Skeletal muscle tissue (tissue), 4 donors: ENCODE results near the gene CYB5D1. TPM values are rescaled to one million over a fixed set of nuclear protein-coding genes. Genes with fewer than 3 reads are reported as not detected.

Source experiments
- H3K27ac ChIP-seq: one replicate; pipeline ENCODE4 v1.7.0; 2013; ENCODE audit warnings: mild to moderate bottlenecking, low read depth, low read length, inconsistent platforms
- H3K27me3 ChIP-seq, 3 donors: one replicate each; pipeline ENCODE4 v1.7.0; 2013; ENCODE audit warnings: low read length in 3 of 3; ENCODE audit not compliant: control insufficient read depth in 3 of 3, insufficient read depth in 3 of 3
- H3K36me3 ChIP-seq, 3 donors: one replicate each; pipeline ENCODE4 v1.7.0; 2013; ENCODE audit warnings: low read length in 3 of 3; ENCODE audit not compliant: control insufficient read depth in 3 of 3, insufficient read depth in 3 of 3
- H3K4me1 ChIP-seq, 3 donors: one replicate each; pipeline ENCODE4 v1.7.0; 2013; ENCODE audit warnings: low read length in 3 of 3, mild to moderate bottlenecking in 3 of 3; ENCODE audit not compliant: control insufficient read depth in 3 of 3, insufficient read depth in 3 of 3
- H3K4me3 ChIP-seq, 3 donors: one replicate each; pipeline ENCODE4 v1.7.0; 2013; ENCODE audit warnings: low read length in 3 of 3
- H3K9ac ChIP-seq, 3 donors: one replicate each; pipeline ENCODE4 v1.7.0; 2013; ENCODE audit warnings: low read length in 3 of 3, mild to moderate bottlenecking in 3 of 3, moderate library complexity in 2 of 3, low read depth in 1 of 3
- H3K9me3 ChIP-seq, 3 donors: one replicate each; pipeline ENCODE4 v1.7.0; 2013; ENCODE audit warnings: low read length in 3 of 3; ENCODE audit not compliant: control insufficient read depth in 3 of 3
- total RNA-seq: library from RNA; depleted of rRNA; stranded (reverse); fragments of >200 nt; gene quantifications from one replicate; pipeline ENCODE4 v1.2.3, GENCODE V29; 2014
- donor health status: Osteomylitis.

CYB5D1 gene
- total RNA-seq, 1 donor from 2014 or later, result 3.7 TPM

- no peaks in the 10 kb centered on the region for H3K27me3 ChIP-seq
- H3K36me3 ChIP-seq, result peaks cover 19 to 27% (median 24%) of the 10 kb centered on the region in 3 donors
Observed at GRCh38 chr17:7844292-7845154, 13.3 kb upstream of the CYB5D1 start.

GRCh38 chr17:7845359-7846062 is 12.3 kb upstream of the CYB5D1 start:
- Histone ChIP-seq H3K9me3 (no peaks in the 10 kb centered on the region), H3K4me3 (peak overlapping the region; percentile 51 to 88 (median 74)), H3K9ac (peak overlapping the region; percentile 91 to 96 (median 95)), H3K36me3 (peaks cover 27 to 37% (median 30%) of the 10 kb centered on the region in 3 donors), H3K4me1 (peaks cover 30 to 41% (median 37%) of the 10 kb centered on the region in 3 donors), H3K27me3 (no peaks in the 10 kb centered on the region), H3K27ac (peak overlapping the region; percentile 95)

More at GRCh38 chr17:7844292-7845154, 13.3 kb upstream of the CYB5D1 start:
- Histone ChIP-seq H3K4me1 (peaks cover 39 to 50% (median 47%) of the 10 kb centered on the region in 3 donors), H3K27ac (peak overlapping the region; percentile 95), H3K9ac (peak overlapping the region; percentile 91 to 96 (median 95)), H3K9me3 (no peaks in the 10 kb centered on the region), H3K4me3 (peak overlapping the region; percentile 74 to 90 (median 88))

GRCh38 chr17:7846063-7846735 is 11.6 kb upstream of the CYB5D1 start:
- H3K9ac ChIP-seq, result no peak overlapping the region
- H3K27me3 ChIP-seq, result no peaks in the 10 kb centered on the region
- H3K36me3 ChIP-seq, result peaks cover 34 to 43% (median 37%) of the 10 kb centered on the region in 3 donors
- H3K4me1 ChIP-seq, result peaks cover 23 to 37% (median 31%) of the 10 kb centered on the region in 3 donors
- no peak overlapping the region for H3K27ac ChIP-seq
- no peak overlapping the region for H3K4me3 ChIP-seq
- H3K9me3 ChIP-seq, result no peaks in the 10 kb centered on the region

- no peak overlapping the region for H3K27ac ChIP-seq
- H3K36me3 ChIP-seq, result peaks cover 38 to 46% (median 40%) of the 10 kb centered on the region in 3 donors
- no peaks in the 10 kb centered on the region for H3K9me3 ChIP-seq
- no peaks in the 10 kb centered on the region for H3K27me3 ChIP-seq
- H3K4me3 ChIP-seq, result no peak overlapping the region
- peaks cover 28 to 41% (median 36%) of the 10 kb centered on the region in 3 donors for H3K4me1 ChIP-seq
- no peak overlapping the region for H3K9ac ChIP-seq
Observed at GRCh38 chr17:7846765-7847661, 10.8 kb upstream of the CYB5D1 start.

- no peaks in the 10 kb centered on the region for H3K27me3 ChIP-seq
- H3K4me3 ChIP-seq, result no peak overlapping the region
- peaks cover 30 to 46% (median 36%) of the 10 kb centered on the region in 3 donors for H3K4me1 ChIP-seq
- no peak overlapping the region for H3K9ac ChIP-seq
- no peak overlapping the region for H3K27ac ChIP-seq
- H3K36me3 ChIP-seq, result peaks cover 47 to 58% (median 50%) of the 10 kb centered on the region in 3 donors
- H3K9me3 ChIP-seq, result no peaks in the 10 kb centered on the region
Observed at GRCh38 chr17:7848131-7848579, 9.6 kb upstream of the CYB5D1 start.

GRCh38 chr17:7848739-7849129 is 9.1 kb upstream of the CYB5D1 start:
- H3K27me3 ChIP-seq, result no peaks in the 10 kb centered on the region
- no peak overlapping the region for H3K4me3 ChIP-seq
- H3K4me1 ChIP-seq, result peaks cover 28 to 41% (median 34%) of the 10 kb centered on the region in 3 donors
- no peaks in the 10 kb centered on the region for H3K9me3 ChIP-seq
- H3K27ac ChIP-seq, result no peak overlapping the region
- no peak overlapping the region for H3K9ac ChIP-seq
- peaks cover 48 to 58% (median 50%) of the 10 kb centered on the region in 3 donors for H3K36me3 ChIP-seq

- Histone ChIP-seq H3K4me1 (peaks cover 28 to 37% (median 31%) of the 10 kb centered on the region in 3 donors), H3K27ac (no peak overlapping the region), H3K9ac (no peak overlapping the region)
Observed at GRCh38 chr17:7849130-7849750, 8.6 kb upstream of the CYB5D1 start.

GRCh38 chr17:7849751-7850504 is 7.9 kb upstream of the CYB5D1 start:
- Histone ChIP-seq H3K27me3 (no peaks in the 10 kb centered on the region), H3K9me3 (no peaks in the 10 kb centered on the region), H3K36me3 (peaks cover 48 to 58% (median 50%) of the 10 kb centered on the region in 3 donors), H3K4me1 (peaks cover 24 to 35% (median 28%) of the 10 kb centered on the region in 3 donors), H3K27ac (no peak overlapping the region), H3K9ac (no peak overlapping the region), H3K4me3 (no peak overlapping the region)

More at GRCh38 chr17:7849130-7849750, 8.6 kb upstream of the CYB5D1 start:
- H3K36me3 ChIP-seq, result peaks cover 48 to 58% (median 50%) of the 10 kb centered on the region in 3 donors
- no peaks in the 10 kb centered on the region for H3K27me3 ChIP-seq
- H3K9me3 ChIP-seq, result no peaks in the 10 kb centered on the region
- H3K4me3 ChIP-seq, result no peak overlapping the region
